Glutamatergic neuron (in vitro differentiated cells): ENCODE data around the gene FAM181B. TPM values are rescaled to one million over a fixed set of nuclear protein-coding genes. Genes with fewer than 3 reads are reported as not detected.

Source experiments
- DNase-seq: peaks from one replicate; pipeline ENCODE4 v3.0.0; 2022
- H3K27ac Mint-ChIP-seq: one replicate; pipeline ENCODE4 v1.8.0; 2020; ENCODE audit warnings: mild to moderate bottlenecking, mixed read lengths, inconsistent platforms; ENCODE audit not compliant: unreplicated experiment
- H3K27me3 Mint-ChIP-seq: one replicate; pipeline ENCODE4 v1.8.0; 2020; ENCODE audit warnings: mild to moderate bottlenecking, moderate library complexity, mixed read lengths, inconsistent platforms; ENCODE audit not compliant: unreplicated experiment
- H3K36me3 Mint-ChIP-seq: one replicate; pipeline ENCODE4 v1.8.0; 2020; ENCODE audit warnings: mild to moderate bottlenecking, mixed read lengths, inconsistent platforms; ENCODE audit not compliant: unreplicated experiment
- H3K4me1 Mint-ChIP-seq: one replicate; pipeline ENCODE4 v1.8.0; 2020; ENCODE audit warnings: mild to moderate bottlenecking, low read depth, mixed read lengths, inconsistent platforms; ENCODE audit not compliant: unreplicated experiment
- H3K4me3 Mint-ChIP-seq: one replicate; pipeline ENCODE4 v1.8.0; 2020; ENCODE audit warnings: mild to moderate bottlenecking, mixed read lengths, inconsistent platforms; ENCODE audit not compliant: unreplicated experiment
- H3K9me3 Mint-ChIP-seq: one replicate; pipeline ENCODE4 v1.8.0; 2020; ENCODE audit warnings: mild to moderate bottlenecking, moderate library complexity, mixed read lengths, inconsistent platforms; ENCODE audit not compliant: unreplicated experiment
- total RNA-seq: library from RNA; stranded (reverse); fragmentation: NEBNext Ultra II Directional; extraction: Animal tissue kit (Norgen Biotek cat#: 25700); gene quantifications from one replicate; pipeline ENCODE4 v1.2.1, GENCODE V29; 2021; ENCODE audit not compliant: unreplicated experiment
- TF ChIP-seq, protein P1 (sequence below): fragments of 200-600 bp; sonication (generic); IDR thresholded peaks from one replicate; pipeline ENCODE4 v1.5.0; 2021; ENCODE audit not compliant: partially characterized antibody, unreplicated experiment

The FAM181B gene
- total RNA-seq, 1 donor from 2014 or later: 0.47 TPM

DNA sequence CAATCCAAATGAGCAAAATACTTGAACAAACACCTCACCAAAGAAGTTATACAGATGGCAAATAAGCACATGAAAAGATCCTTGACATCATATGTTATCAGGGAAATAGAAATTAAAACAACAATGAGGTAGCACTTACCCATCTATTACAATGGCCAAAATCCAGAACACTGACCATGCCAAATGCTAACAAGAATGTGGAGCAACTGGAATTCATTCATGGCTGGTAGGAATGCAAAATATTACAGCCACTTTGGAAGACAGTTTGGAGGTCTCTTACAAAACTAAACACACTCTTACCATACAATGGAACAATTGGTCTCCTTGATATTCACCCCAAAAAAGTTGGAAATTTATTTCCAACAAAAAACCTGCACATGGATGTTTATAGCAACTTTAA lies 19.1 kb upstream of the FAM181B start:
- Mint-ChIP-seq H3K4me1 (no peaks in the 10 kb centered on the region), H3K27ac (no peak overlapping the region), H3K27me3 (peaks cover 1% of the 10 kb centered on the region), H3K4me3 (no peak overlapping the region), H3K36me3 (no peaks in the 10 kb centered on the region), H3K9me3 (no peaks in the 10 kb centered on the region)
- no peak for DNase-seq
- TF ChIP-seq, protein P1, sequence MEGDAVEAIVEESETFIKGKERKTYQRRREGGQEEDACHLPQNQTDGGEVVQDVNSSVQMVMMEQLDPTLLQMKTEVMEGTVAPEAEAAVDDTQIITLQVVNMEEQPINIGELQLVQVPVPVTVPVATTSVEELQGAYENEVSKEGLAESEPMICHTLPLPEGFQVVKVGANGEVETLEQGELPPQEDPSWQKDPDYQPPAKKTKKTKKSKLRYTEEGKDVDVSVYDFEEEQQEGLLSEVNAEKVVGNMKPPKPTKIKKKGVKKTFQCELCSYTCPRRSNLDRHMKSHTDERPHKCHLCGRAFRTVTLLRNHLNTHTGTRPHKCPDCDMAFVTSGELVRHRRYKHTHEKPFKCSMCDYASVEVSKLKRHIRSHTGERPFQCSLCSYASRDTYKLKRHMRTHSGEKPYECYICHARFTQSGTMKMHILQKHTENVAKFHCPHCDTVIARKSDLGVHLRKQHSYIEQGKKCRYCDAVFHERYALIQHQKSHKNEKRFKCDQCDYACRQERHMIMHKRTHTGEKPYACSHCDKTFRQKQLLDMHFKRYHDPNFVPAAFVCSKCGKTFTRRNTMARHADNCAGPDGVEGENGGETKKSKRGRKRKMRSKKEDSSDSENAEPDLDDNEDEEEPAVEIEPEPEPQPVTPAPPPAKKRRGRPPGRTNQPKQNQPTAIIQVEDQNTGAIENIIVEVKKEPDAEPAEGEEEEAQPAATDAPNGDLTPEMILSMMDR: no peak

DNA sequence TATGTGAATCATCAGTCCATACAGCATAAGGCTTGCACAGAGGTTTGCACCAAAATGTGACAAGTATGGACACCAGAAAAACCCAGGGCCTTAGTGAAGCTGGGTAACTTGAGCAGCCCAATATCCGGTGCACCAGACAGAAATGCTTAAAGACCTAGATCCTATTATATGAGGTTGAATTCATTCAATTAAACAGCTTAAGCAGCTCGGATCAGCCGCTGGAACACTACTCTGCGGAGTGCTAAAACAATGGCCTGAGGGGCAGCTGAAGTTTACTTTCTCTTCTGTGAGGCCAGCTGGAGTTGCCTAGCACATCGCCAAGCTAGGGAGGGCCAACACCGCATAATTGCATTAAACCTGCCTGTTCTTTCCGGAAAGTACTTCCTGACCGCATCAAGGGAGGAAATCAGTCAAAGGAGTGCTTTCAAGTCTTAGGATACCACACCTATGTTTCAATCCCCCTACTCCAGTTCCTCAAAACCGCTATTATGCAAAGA lies 17.0 kb upstream of the FAM181B start:
- no peak overlapping the region for H3K27ac Mint-ChIP-seq

DNA sequence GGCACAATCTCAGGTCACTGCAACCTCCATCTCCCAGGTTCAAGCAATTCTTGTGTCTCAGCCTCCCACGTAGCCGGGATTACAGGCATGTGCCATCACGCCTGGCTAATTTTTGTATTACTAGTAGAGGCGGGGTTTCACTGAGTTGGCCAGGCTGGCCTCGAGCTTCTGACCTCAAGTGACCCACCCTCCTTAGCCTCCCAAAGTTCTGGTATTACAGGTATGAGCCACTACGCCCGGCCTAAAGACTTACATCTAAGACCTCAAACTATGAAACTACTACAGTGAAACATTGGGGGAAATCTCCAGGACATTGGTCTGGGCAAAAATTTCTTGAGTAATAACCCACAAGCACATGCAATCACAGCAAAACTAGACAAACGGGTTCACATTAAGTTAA lies 13.8 kb upstream of the FAM181B start:
- H3K4me1 Mint-ChIP-seq: peaks cover 2% of the 10 kb centered on the region

More for the DNA sequence above, 17.0 kb upstream of the FAM181B start:
- Mint-ChIP-seq H3K9me3 (no peaks in the 10 kb centered on the region), H3K4me1 (no peaks in the 10 kb centered on the region), H3K36me3 (no peaks in the 10 kb centered on the region), H3K4me3 (no peak overlapping the region), H3K27me3 (peaks cover 1% of the 10 kb centered on the region)
- DNase-seq: no peak
- TF ChIP-seq, protein P1: no peak

DNA sequence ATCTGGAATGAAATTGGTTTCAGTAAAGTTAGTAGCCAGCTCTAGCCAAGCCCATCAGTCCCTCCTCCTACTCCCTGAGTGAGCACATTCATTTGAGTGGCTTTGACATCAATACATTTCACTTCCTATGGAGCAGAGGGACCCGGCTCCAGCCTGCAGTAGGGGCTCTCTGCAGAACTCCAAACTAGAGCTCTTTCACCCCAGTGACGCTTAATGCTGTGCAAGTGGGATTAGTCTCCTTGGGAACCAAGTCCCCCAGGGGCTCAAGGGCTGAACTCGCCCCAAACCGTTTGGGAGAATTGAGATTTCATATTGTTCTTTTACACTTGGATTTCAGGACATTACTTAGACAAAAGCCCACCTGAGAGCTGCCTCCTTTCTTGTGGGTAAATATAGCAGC lies 4.4 kb upstream of the FAM181B start:
- TF ChIP-seq, protein P1: no peak
- DNase-seq: no peak
- H3K36me3 Mint-ChIP-seq: no peaks in the 10 kb centered on the region
- peaks cover 2% of the 10 kb centered on the region for H3K27me3 Mint-ChIP-seq
- H3K4me3 Mint-ChIP-seq: no peak overlapping the region
- peaks cover 2% of the 10 kb centered on the region for H3K9me3 Mint-ChIP-seq
- no peak overlapping the region for H3K27ac Mint-ChIP-seq
- peaks cover 3% of the 10 kb centered on the region for H3K4me1 Mint-ChIP-seq

More for the DNA sequence above, 13.8 kb upstream of the FAM181B start:
- H3K36me3 Mint-ChIP-seq: peaks cover 6% of the 10 kb centered on the region
- DNase-seq: no peak
- H3K27ac Mint-ChIP-seq: no peak overlapping the region
- no peak overlapping the region for H3K4me3 Mint-ChIP-seq
- TF ChIP-seq, protein P1: no peak
- no peaks in the 10 kb centered on the region for H3K27me3 Mint-ChIP-seq
- H3K9me3 Mint-ChIP-seq: peaks cover 4% of the 10 kb centered on the region

DNA sequence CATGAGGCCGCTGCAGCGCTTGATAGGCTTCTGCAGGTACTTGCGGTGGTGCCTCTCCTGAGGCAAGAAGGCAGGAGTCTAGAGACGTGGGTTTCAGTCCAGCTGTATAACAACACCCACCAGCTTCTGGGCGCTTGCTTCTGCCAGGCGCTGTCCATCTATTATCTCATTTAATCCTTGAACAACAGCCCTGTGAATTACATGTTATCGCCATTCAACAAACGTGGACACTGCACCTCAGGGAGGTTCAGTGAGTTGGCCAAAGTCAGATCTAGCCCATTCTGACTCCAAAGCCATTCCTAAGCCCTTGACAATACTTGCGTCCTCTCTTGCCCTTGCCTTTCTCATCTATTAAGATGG lies 436 bp upstream of the FAM181B start:
- H3K36me3 Mint-ChIP-seq: no peaks in the 10 kb centered on the region
- H3K27me3 Mint-ChIP-seq: peaks cover 12% of the 10 kb centered on the region
- peaks cover 2% of the 10 kb centered on the region for H3K9me3 Mint-ChIP-seq
- H3K4me1 Mint-ChIP-seq: peaks cover 1% of the 10 kb centered on the region
- no peak overlapping the region for H3K27ac Mint-ChIP-seq
- no peak for DNase-seq
- H3K4me3 Mint-ChIP-seq: peak overlapping the region; percentile 77
- TF ChIP-seq, protein P1: no peak
